ENCODE measurements around the gene CTCF.

DNA sequence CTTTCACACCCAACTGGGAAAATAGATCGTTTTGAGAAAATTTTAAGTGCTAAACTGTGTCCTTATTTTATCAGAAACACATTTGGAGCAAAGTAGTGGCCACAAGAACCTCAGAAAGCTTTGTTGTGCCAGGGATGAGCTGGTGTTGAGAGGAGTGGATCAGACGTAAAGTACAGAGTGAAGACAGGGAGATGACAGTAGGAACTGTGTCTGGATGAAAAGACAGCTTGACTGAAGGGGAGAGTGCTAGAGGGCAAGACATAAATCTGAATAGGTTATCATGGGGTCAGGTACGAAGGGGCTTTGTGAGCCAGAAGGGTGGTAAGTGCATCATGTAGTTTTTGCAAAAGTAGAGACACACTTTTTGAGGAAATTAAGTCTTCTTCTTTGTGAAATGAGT, 43.3 kb downstream of the CTCF start:
- TF ChIP-seq POLR2A (IDR thresholded peaks at IDR 0.05) (no peak), POLR2AphosphoS5 (IDR thresholded peaks at IDR 0.05) (no peak)
- TF ChIP-seq, protein P1, sequence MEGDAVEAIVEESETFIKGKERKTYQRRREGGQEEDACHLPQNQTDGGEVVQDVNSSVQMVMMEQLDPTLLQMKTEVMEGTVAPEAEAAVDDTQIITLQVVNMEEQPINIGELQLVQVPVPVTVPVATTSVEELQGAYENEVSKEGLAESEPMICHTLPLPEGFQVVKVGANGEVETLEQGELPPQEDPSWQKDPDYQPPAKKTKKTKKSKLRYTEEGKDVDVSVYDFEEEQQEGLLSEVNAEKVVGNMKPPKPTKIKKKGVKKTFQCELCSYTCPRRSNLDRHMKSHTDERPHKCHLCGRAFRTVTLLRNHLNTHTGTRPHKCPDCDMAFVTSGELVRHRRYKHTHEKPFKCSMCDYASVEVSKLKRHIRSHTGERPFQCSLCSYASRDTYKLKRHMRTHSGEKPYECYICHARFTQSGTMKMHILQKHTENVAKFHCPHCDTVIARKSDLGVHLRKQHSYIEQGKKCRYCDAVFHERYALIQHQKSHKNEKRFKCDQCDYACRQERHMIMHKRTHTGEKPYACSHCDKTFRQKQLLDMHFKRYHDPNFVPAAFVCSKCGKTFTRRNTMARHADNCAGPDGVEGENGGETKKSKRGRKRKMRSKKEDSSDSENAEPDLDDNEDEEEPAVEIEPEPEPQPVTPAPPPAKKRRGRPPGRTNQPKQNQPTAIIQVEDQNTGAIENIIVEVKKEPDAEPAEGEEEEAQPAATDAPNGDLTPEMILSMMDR (IDR thresholded peaks at IDR 0.05 in 8 of 11, conservative IDR thresholded peaks at IDR 0.05 in 3 of 11): no peak

Data from spleen (tissue), 7 donors.